ENCODE measurements around the gene VSIR.

Gene VSIR

GRCh38 chr10:71765906-71766716 lies 7.2 kb downstream of the VSIR start:
- DNase-seq (ENCODE audit: low read depth in 1 of 2, low spot score in 1 of 2), result no peak

- DNase-seq (ENCODE audit: low read depth in 1 of 2, low spot score in 1 of 2), result no peak
Measured at GRCh38 chr10:71765176-71765904, 8.0 kb downstream of the VSIR start.

- DNase-seq (ENCODE audit: low read depth in 1 of 2, low spot score in 1 of 2), result no peak
Measured at GRCh38 chr10:71763352-71764127, 9.8 kb downstream of the VSIR start.

GRCh38 chr10:71762324-71762723 lies 11.0 kb downstream of the VSIR start:
- no peak for DNase-seq (ENCODE audit: low read depth in 1 of 2, low spot score in 1 of 2)

- no peak for DNase-seq (ENCODE audit: low read depth in 1 of 2, low spot score in 1 of 2)
Measured at GRCh38 chr10:71761541-71762113, 11.7 kb downstream of the VSIR start.

GRCh38 chr10:71761105-71761511 lies 12.2 kb downstream of the VSIR start:
- no peak for DNase-seq (ENCODE audit: low read depth in 1 of 2, low spot score in 1 of 2)

GRCh38 chr10:71757399-71757922 lies 15.9 kb downstream of the VSIR start:
- no peak for DNase-seq (ENCODE audit: low read depth in 1 of 2, low spot score in 1 of 2)

GRCh38 chr10:71756311-71757191 lies 16.8 kb downstream of the VSIR start:
- DNase-seq (ENCODE audit: low read depth in 1 of 2, low spot score in 1 of 2), result no peak

GRCh38 chr10:71755179-71755879 lies 18.0 kb downstream of the VSIR start:
- no peak for DNase-seq (ENCODE audit: low read depth in 1 of 2, low spot score in 1 of 2)

- DNase-seq (ENCODE audit: low read depth in 1 of 2, low spot score in 1 of 2), result no peak
Measured at GRCh38 chr10:71754562-71754961, 18.8 kb downstream of the VSIR start.

GRCh38 chr10:71753960-71754505 lies 19.3 kb downstream of the VSIR start:
- no peak for DNase-seq (ENCODE audit: low read depth in 1 of 2, low spot score in 1 of 2)

GRCh38 chr10:71753091-71753959 lies 20.0 kb downstream of the VSIR start:
- DNase-seq (ENCODE audit: low read depth in 1 of 2, low spot score in 1 of 2), result no peak

GRCh38 chr10:71752391-71753090 lies 20.8 kb downstream of the VSIR start:
- DNase-seq (ENCODE audit: low read depth in 1 of 2, low spot score in 1 of 2), result no peak

GRCh38 chr10:71751515-71752224 lies 21.6 kb downstream of the VSIR start:
- no peak for DNase-seq (ENCODE audit: low read depth in 1 of 2, low spot score in 1 of 2)

- DNase-seq (ENCODE audit: low read depth in 1 of 2, low spot score in 1 of 2), result no peak
Measured at GRCh38 chr10:71750986-71751385, 22.3 kb downstream of the VSIR start.

- no peak for DNase-seq (ENCODE audit: low read depth in 1 of 2, low spot score in 1 of 2)
Measured at GRCh38 chr10:71750124-71750841, 23.0 kb downstream of the VSIR start.

Measured in stimulated activated CD4-positive, alpha-beta T cell treated with anti-CD3 and anti-CD28 coated beads, Interleukin-15, amount 100 ng/mL, for 1 hour (primary cell).